Subcutaneous adipose tissue (tissue), 4 donors: ENCODE measurements around the gene UBFD1. TPM values are rescaled to one million over a fixed set of nuclear protein-coding genes. Genes with fewer than 3 reads are reported as not detected.

Experiments
- total RNA-seq, 4 donors: library from RNA; depleted of rRNA; stranded (reverse); fragments of >200 nt; gene quantifications; one replicate each; pipeline ENCODE4 v1.1.0, GENCODE V29; 2016
- TF ChIP-seq, protein P1 (sequence below): fragments of 450-650 bp; IDR thresholded peaks from one replicate; pipeline ENCODE4 v1.5.1; 2016; ENCODE audit warnings: low read depth, mild to moderate bottlenecking, control low read depth, antibody characterized with exemption, moderate library complexity

UBFD1 gene
- total RNA-seq, 4 donors from 2014 or later = 33.1 to 95.1 (median 58.7) TPM

- TF ChIP-seq, protein P1, sequence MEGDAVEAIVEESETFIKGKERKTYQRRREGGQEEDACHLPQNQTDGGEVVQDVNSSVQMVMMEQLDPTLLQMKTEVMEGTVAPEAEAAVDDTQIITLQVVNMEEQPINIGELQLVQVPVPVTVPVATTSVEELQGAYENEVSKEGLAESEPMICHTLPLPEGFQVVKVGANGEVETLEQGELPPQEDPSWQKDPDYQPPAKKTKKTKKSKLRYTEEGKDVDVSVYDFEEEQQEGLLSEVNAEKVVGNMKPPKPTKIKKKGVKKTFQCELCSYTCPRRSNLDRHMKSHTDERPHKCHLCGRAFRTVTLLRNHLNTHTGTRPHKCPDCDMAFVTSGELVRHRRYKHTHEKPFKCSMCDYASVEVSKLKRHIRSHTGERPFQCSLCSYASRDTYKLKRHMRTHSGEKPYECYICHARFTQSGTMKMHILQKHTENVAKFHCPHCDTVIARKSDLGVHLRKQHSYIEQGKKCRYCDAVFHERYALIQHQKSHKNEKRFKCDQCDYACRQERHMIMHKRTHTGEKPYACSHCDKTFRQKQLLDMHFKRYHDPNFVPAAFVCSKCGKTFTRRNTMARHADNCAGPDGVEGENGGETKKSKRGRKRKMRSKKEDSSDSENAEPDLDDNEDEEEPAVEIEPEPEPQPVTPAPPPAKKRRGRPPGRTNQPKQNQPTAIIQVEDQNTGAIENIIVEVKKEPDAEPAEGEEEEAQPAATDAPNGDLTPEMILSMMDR = no peak
Observed at GRCh38 chr16:23521037-23521743, 36.3 kb upstream of the UBFD1 start.

GRCh38 chr16:23521965-23522364 lies 35.6 kb upstream of the UBFD1 start:
- TF ChIP-seq, protein P1 = no peak

GRCh38 chr16:23523321-23523720 lies 34.2 kb upstream of the UBFD1 start:
- TF ChIP-seq, protein P1 = no peak

GRCh38 chr16:23523876-23524385 lies 33.6 kb upstream of the UBFD1 start:
- TF ChIP-seq, protein P1 = no peak

DNA sequence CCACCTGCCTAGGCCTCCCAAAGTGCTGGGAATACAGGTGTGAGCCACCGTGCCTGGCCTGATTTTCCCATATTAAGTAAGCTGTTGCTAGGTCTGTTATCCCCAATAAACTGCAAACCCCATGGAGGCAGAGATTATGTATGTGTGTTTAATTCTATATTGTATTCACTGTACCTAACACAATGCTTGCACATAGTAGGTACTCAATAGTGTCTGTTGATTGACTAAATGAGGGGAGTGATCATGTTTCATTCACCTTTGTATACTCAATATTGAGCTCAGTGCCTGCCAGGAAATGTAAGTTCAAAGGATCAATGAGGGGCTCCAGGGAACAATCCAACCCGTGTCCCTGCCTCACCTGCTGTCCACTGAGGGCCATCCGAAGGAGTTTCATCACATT lies 32.6 kb upstream of the UBFD1 start:
- TF ChIP-seq, protein P1 = no peak

- TF ChIP-seq, protein P1 = no peak
Observed at GRCh38 chr16:23527961-23528643, 29.4 kb upstream of the UBFD1 start.

DNA sequence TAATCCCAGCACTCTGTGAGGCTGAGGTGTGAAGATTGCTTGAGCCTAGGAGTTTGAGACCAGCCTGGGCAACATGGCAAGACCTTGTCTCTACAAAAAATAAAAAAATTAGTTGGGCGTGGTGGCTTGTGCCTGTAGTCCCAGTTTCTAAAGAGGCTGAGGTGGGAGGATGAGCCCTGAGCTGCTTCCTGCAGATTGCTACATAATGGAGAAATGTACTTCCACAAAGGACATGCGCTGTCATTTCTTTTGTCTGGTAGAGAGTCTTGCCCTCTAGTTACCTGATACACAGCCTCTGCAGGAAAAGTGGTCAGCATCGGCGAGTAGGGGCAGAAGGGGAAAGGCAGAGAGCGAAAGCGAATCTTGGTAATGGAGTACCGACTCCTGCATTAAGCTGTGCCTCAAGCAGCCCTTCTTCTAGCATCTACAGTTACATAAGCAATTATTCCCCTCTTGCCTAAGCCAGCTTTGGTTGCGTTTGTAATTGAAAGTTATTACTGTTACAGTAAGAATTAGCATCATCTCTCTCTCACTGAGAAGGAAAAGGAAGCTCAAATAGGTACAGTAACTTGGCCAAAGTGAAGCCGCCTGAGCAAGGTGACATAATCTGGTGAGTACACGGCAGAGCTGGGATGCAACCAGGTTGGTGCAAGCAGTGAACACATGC lies 28.8 kb upstream of the UBFD1 start:
- TF ChIP-seq, protein P1 = no peak
